H1 (cell line): ENCODE results near the gene SLC35A3. TPM values are rescaled to one million over a fixed set of nuclear protein-coding genes. Genes with fewer than 3 reads are reported as not detected.

Source experiments
- CTCF ChIA-PET: fragments of 300-600 bp; sonication (Branson Sonifier 250); formaldehyde crosslinking; loops from one replicate; lab custom pipeline; 2021; ENCODE audit not compliant: partially characterized antibody; lab: Charles Lee
- POLR2A ChIA-PET: fragments of 300-600 bp; sonication (Branson Sonifier 250); formaldehyde crosslinking; loops from one replicate; lab custom pipeline; 2021; ENCODE audit warnings: inconsistent platforms; ENCODE audit not compliant: partially characterized antibody; lab: Charles Lee
- DNase-seq, 2 experiments: peaks; one replicate each; pipeline versions ENCODE4 v3.0.0 to v3.0.0-alpha.2; 2010 to 2022; ENCODE audit warnings: low spot score in 2 of 2, low read depth in 1 of 2, mixed read lengths in 1 of 2
- FAIRE-seq: peaks from 2 replicates; lab custom pipeline; 2011; peaks lifted over from hg19 to GRCh38; lab: Jason Lieb, UNC
- H2AFZ ChIP-seq: 2 replicates; pipeline ENCODE4 v1.8.1; 2012; ENCODE audit warnings: low read length, inconsistent platforms
- H2AK5ac ChIP-seq: 2 replicates; pipeline ENCODE4 v1.6.1; 2013; ENCODE audit warnings: low read depth, low read length
- H2BK120ac ChIP-seq: replicated peaks from 2 replicates; pipeline ENCODE3; 2013; ENCODE audit warnings: low read depth, low read length, inconsistent platforms
- H2BK12ac ChIP-seq: 2 replicates; pipeline ENCODE4 v1.6.1; 2013; ENCODE audit warnings: low read depth, low read length
- H2BK15ac ChIP-seq: 2 replicates; pipeline ENCODE4 v1.6.1; 2013; ENCODE audit warnings: low read length
- H2BK20ac ChIP-seq: 2 replicates; pipeline ENCODE4 v1.6.1; 2013; ENCODE audit warnings: low read length
- H2BK5ac ChIP-seq: 2 replicates; pipeline ENCODE4 v1.6.1; 2013; ENCODE audit warnings: low read depth, low read length
- H3K14ac ChIP-seq: 2 replicates; pipeline ENCODE4 v1.6.1; 2013; ENCODE audit warnings: inconsistent platforms; ENCODE audit not compliant: insufficient read length
- H3K18ac ChIP-seq: 2 replicates; pipeline ENCODE4 v1.6.1; 2013; ENCODE audit warnings: low read length; ENCODE audit errors: extremely low read depth
- H3K23ac ChIP-seq: 2 replicates; pipeline ENCODE4 v1.6.1; 2013; ENCODE audit warnings: inconsistent platforms; ENCODE audit not compliant: insufficient read length
- H3K23me2 ChIP-seq: 2 replicates; pipeline ENCODE4 v1.6.1; 2013; ENCODE audit warnings: low read depth, low read length
- H3K27ac ChIP-seq: 2 replicates; pipeline ENCODE4 v1.6.1; 2011; ENCODE audit warnings: low read depth, low read length, inconsistent platforms
- H3K27me3 ChIP-seq, 4 experiments: replicated peaks in 1 of 4; 1 replicate in 1 of 4; 2 replicates in 3 of 4; pipeline versions ENCODE4 v1.6.1 to v1.8.1; 2011 to 2013; ENCODE audit warnings: low read length in 3 of 4, mild to moderate bottlenecking in 3 of 4, inconsistent platforms in 2 of 4, mixed read lengths in 2 of 4, moderate library complexity in 1 of 4; ENCODE audit not compliant: control insufficient read depth in 3 of 4, insufficient read depth in 3 of 4; ENCODE audit errors: extremely low read depth in 1 of 4
- H3K36me3 ChIP-seq, 4 experiments: 2 replicates each; pipeline versions ENCODE4 v1.6.1 to v1.8.1; 2011 to 2013; ENCODE audit warnings: mild to moderate bottlenecking in 4 of 4, low read length in 3 of 4, moderate library complexity in 2 of 4, control low read depth in 1 of 4, inconsistent platforms in 1 of 4; ENCODE audit not compliant: insufficient read depth in 4 of 4, control insufficient read depth in 2 of 4
- H3K4ac ChIP-seq: replicated peaks from 2 replicates; pipeline ENCODE3; 2013; ENCODE audit warnings: low read length, low read depth, mixed read lengths, inconsistent platforms; ENCODE audit not compliant: insufficient read length
- H3K4me1 ChIP-seq, 4 experiments: replicated peaks in 1 of 4; 1 replicate in 1 of 4; 2 replicates in 3 of 4; pipeline versions ENCODE4 v1.6.1 to v1.8.1; 2011 to 2013; ENCODE audit warnings: low read length in 3 of 4, inconsistent platforms in 2 of 4, mixed read lengths in 1 of 4; ENCODE audit not compliant: insufficient read depth in 4 of 4, control insufficient read depth in 3 of 4
- H3K4me2 ChIP-seq, 2 experiments: 2 replicates each; pipeline versions ENCODE4 v1.6.1 to v1.8.1; 2011 to 2013; ENCODE audit warnings: low read depth in 2 of 2, low read length in 2 of 2, control low read depth in 1 of 2, inconsistent platforms in 1 of 2, mild to moderate bottlenecking in 1 of 2; ENCODE audit not compliant: insufficient read depth in 1 of 2
- H3K4me3 ChIP-seq, 4 experiments: fragments of 200-600, 300-600 bp in 1 of 4; sonication (generic), shearing (Covaris generic), sonication (Bioruptor Twin) in 1 of 4; 2 replicates each; pipeline versions ENCODE4 v1.5.1 to v1.8.1; 2011 to 2016; ENCODE audit warnings: low read length in 4 of 4, low read depth in 3 of 4, control low read depth in 2 of 4, inconsistent platforms in 2 of 4, mild to moderate bottlenecking in 2 of 4, mixed read lengths in 1 of 4, moderate library complexity in 1 of 4; ENCODE audit not compliant: insufficient read depth in 2 of 4; ENCODE audit errors: extremely low read depth in 1 of 4
- H3K56ac ChIP-seq: replicated peaks from 2 replicates; pipeline ENCODE3; 2013; ENCODE audit warnings: low read depth, mild to moderate bottlenecking, mixed read lengths, low read length, inconsistent platforms; ENCODE audit not compliant: insufficient read length
- H3K79me1 ChIP-seq: 2 replicates; pipeline ENCODE4 v1.6.1; 2013; ENCODE audit warnings: low read depth, low read length, control low read depth
- H3K79me2 ChIP-seq, 2 experiments: 2 replicates each; pipeline versions ENCODE4 v1.6.1 to v1.8.1; 2012 to 2013; ENCODE audit warnings: low read length in 2 of 2, mild to moderate bottlenecking in 2 of 2, inconsistent platforms in 1 of 2; ENCODE audit not compliant: insufficient read depth in 2 of 2, control insufficient read depth in 1 of 2
- H3K9ac ChIP-seq, 4 experiments: replicated peaks in 1 of 4; 1 replicate in 1 of 4; 2 replicates in 3 of 4; pipeline versions ENCODE4 v1.6.1 to v1.8.1; 2011 to 2013; ENCODE audit warnings: low read depth in 3 of 4, low read length in 3 of 4, control low read depth in 2 of 4, mild to moderate bottlenecking in 2 of 4, moderate library complexity in 2 of 4, inconsistent platforms in 1 of 4; ENCODE audit errors: extremely low read depth in 1 of 4
- H3K9me3 ChIP-seq, 2 experiments: 2 replicates each; pipeline versions ENCODE4 v1.6.1 to v1.8.1; 2012 to 2013; ENCODE audit warnings: mild to moderate bottlenecking in 2 of 2, moderate library complexity in 2 of 2, control low read depth in 1 of 2, inconsistent platforms in 1 of 2, low read depth in 1 of 2, low read length in 1 of 2, mixed read lengths in 1 of 2; ENCODE audit not compliant: insufficient read depth in 2 of 2
- H4K20me1 ChIP-seq, 2 experiments: replicated peaks in 1 of 2; 2 replicates each; pipeline versions ENCODE3 to v1.8.1; 2011 to 2013; ENCODE audit warnings: inconsistent platforms in 2 of 2, low read length in 2 of 2, mild to moderate bottlenecking in 1 of 2; ENCODE audit not compliant: insufficient read depth in 2 of 2, control insufficient read depth in 1 of 2
- H4K5ac ChIP-seq: 2 replicates; pipeline ENCODE4 v1.6.1; 2013; ENCODE audit warnings: low read length, low read depth, mixed read lengths, inconsistent platforms; ENCODE audit not compliant: insufficient read length
- H4K8ac ChIP-seq: 2 replicates; pipeline ENCODE4 v1.8.0; 2013; ENCODE audit warnings: mild to moderate bottlenecking, moderate library complexity, low read length, inconsistent platforms; ENCODE audit not compliant: insufficient read depth; ENCODE audit errors: extremely low read depth
- H4K91ac ChIP-seq: replicated peaks from 2 replicates; pipeline ENCODE3; 2013; ENCODE audit warnings: low read length, mixed read lengths, inconsistent platforms; ENCODE audit not compliant: insufficient read length
- MAFK ChIP-seq: IDR thresholded peaks from 2 replicates; pipeline ENCODE4 v1.6.1; 2012; ENCODE audit warnings: low read depth, mild to moderate bottlenecking, improper control_type of control experiment, low read length
- PHF8 ChIP-seq: fragments of 200-600 bp; sonication (generic); conservative IDR thresholded peaks from 2 replicates; pipeline ENCODE4 v1.7.1; 2012; ENCODE audit warnings: low read depth, mild to moderate bottlenecking, inconsistent platforms, low read length, moderate library complexity
- RBBP5 ChIP-seq: IDR thresholded peaks from 2 replicates; pipeline ENCODE4 v1.7.1; 2012; ENCODE audit warnings: low read depth, mild to moderate bottlenecking, inconsistent platforms, low read length, moderate library complexity, borderline replicate concordance
- TAF7 ChIP-seq: optimal IDR thresholded peaks from 2 replicates; pipeline ENCODE3; 2011; ENCODE audit warnings: low read depth, mild to moderate bottlenecking, inconsistent platforms, low read length, moderate library complexity, borderline replicate concordance
- TEAD4 ChIP-seq: IDR thresholded peaks from 2 replicates; pipeline ENCODE4 v1.6.1; 2012; ENCODE audit warnings: low read depth, low read length, inconsistent platforms, mixed read lengths
- WGBS, 2 experiments: shearing (Covaris generic) in 1 of 2; methylation state at CpG; one replicate each; pipeline versions ENCODE4 v1.1.6 to v1.1.7; 2013 to 2015; ENCODE audit warnings: low lambda C conversion rate in 2 of 2, mixed read lengths in 2 of 2, inconsistent platforms in 1 of 2, low coverage in 1 of 2, missing lambda C conversion rate in 1 of 2; ENCODE audit not compliant: insufficient replicate concordance in 2 of 2, insufficient coverage in 1 of 2, insufficient read length in 1 of 2; ENCODE audit errors: extremely low coverage in 1 of 2, missing lambda C conversion rate in 1 of 2; 5-methylcytosine and 5-hydroxymethylcytosine counted together
- polyA plus RNA-seq, 7 experiments: library from polyadenylated mRNA; depleted of rRNA in 3 of 7; stranded (reverse) in 5 of 7; unstranded in 2 of 7; fragments of >200 nt in 5 of 7; fragments of 200-250 nt in 2 of 7; gene quantifications; 1 replicate in 5 of 7; 2 replicates in 1 of 7; 4 replicates in 1 of 7; pipeline versions ENCODE4 v1.2.1 to v1.2.3, GENCODE V29; 2011 to 2013; ENCODE audit warnings: missing spikeins in 2 of 7, mixed read lengths in 2 of 7
- total RNA-seq: library from RNA; stranded (reverse); fragmentation: NEBNext Ultra II Directional; extraction: Animal tissue kit (Norgen Biotek cat#: 25700); gene quantifications from 2 replicates; pipeline ENCODE4 v1.2.1, GENCODE V29; 2021

SLC35A3 gene
- total and polyA plus RNA-seq, 2 of the 8 experiments (the other 6 are each of a cell fraction or from before 2014, with no cell fraction given), result 3.0 to 13.8 TPM

GRCh38 chr1:100035214-100035613, 65.4 kb downstream of the SLC35A3 start:
- Histone ChIP-seq H2BK12ac (no peak overlapping the region), H2BK120ac (no peak overlapping the region), H2BK20ac (no peak overlapping the region), H4K8ac (no peak overlapping the region), H3K79me1 (no peaks in the 10 kb centered on the region), H3K23me2 (peaks cover 6% of the 10 kb centered on the region; the same call in 1 of the 2 replicates), H3K23ac (no peak overlapping the region), H3K27me3 (no peaks in the 10 kb centered on the region), H3K27ac (no peak overlapping the region), H2AK5ac (no peak overlapping the region), H3K18ac (no peak overlapping the region), H3K4ac (no peak overlapping the region), H3K9me3 (no peaks in the 10 kb centered on the region), H2BK5ac (no peak overlapping the region), H3K9ac (no peak overlapping the region), H2BK15ac (no peak overlapping the region), H3K14ac (no peak overlapping the region), H4K20me1 (no peaks in the 10 kb centered on the region), H3K4me1 (no peaks in the 10 kb centered on the region), H4K91ac (no peak overlapping the region), H2AFZ (no peak overlapping the region), H3K4me2 (no peak overlapping the region), H3K36me3 (no peaks in the 10 kb centered on the region; a peak in 1 of 8 replicates), H3K4me3 (no peak overlapping the region), H4K5ac (no peak overlapping the region), H3K56ac (no peak overlapping the region), H3K79me2 (peaks cover 9 to 31% of the 10 kb centered on the region in 2 experiments; a peak in 3 of 4 replicates)
- no peak for FAIRE-seq
- no peak for DNase-seq
- POLR2A ChIA-PET, result interaction anchor here (1.8 kb wide), 1 partner anchor 65 kb away, joined by 7 read pairs; the partner anchor contains the start of gene SLC35A3
- CTCF ChIA-PET, result interaction anchor here (1.1 to 1.6 kb wide), 3 partner anchors 74 to 225 kb away, joined by 3 to 4 read pairs (median 3); no protein-coding TSS in a partner anchor
- no peak for TF ChIP-seq TAF7
- no peak for TF ChIP-seq RBBP5
- no peak for TF ChIP-seq PHF8
- no peak for TF ChIP-seq TEAD4
- no peak for TF ChIP-seq MAFK
- 90% methylated on average over 1 of the region's 1 CpG; no CpG with 5 or more reads in 1 of the 2 experiments for WGBS, 2 experiments
